Ishikawa (cell line): ENCODE data around the gene TMC2.

Experiments used
- CEBPB ChIP-seq: IDR thresholded peaks from 2 replicates; pipeline ENCODE4 v1.6.1; 2012
- CREB1 ChIP-seq: IDR thresholded peaks from 2 replicates; pipeline ENCODE4 v1.6.1; 2012; ENCODE audit warnings: low read depth
- EGR1 ChIP-seq: IDR thresholded peaks from 2 replicates; pipeline ENCODE4 v1.6.1; 2012
- EP300 ChIP-seq: IDR thresholded peaks from 2 replicates; pipeline ENCODE4 v1.6.1; 2012; ENCODE audit warnings: borderline replicate concordance
- MAX ChIP-seq: IDR thresholded peaks from 2 replicates; pipeline ENCODE4 v1.6.1; 2012
- NFIC ChIP-seq: IDR thresholded peaks from 2 replicates; pipeline ENCODE4 v1.6.1; 2012
- RAD21 ChIP-seq: IDR thresholded peaks from 2 replicates; pipeline ENCODE4 v1.6.1; 2012; ENCODE audit warnings: low read depth
- TAF1 ChIP-seq: IDR thresholded peaks from 2 replicates; pipeline ENCODE4 v1.6.1; 2012; ENCODE audit warnings: low read depth, mild to moderate bottlenecking
- TCF12 ChIP-seq: IDR thresholded peaks from 2 replicates; pipeline ENCODE4 v1.6.1; 2012; ENCODE audit warnings: low read depth
- TEAD4 ChIP-seq: IDR thresholded peaks from 2 replicates; pipeline ENCODE4 v1.6.1; 2012
- USF1 ChIP-seq: IDR thresholded peaks from 2 replicates; pipeline ENCODE4 v1.6.1; 2012
- YY1 ChIP-seq: IDR thresholded peaks from 2 replicates; pipeline ENCODE4 v1.6.1; 2012; ENCODE audit warnings: low read depth
- ZBTB7A ChIP-seq: IDR thresholded peaks from 2 replicates; pipeline ENCODE4 v1.6.1; 2012; ENCODE audit warnings: low read depth
- TF ChIP-seq, protein P1 (sequence below): IDR thresholded peaks from 2 replicates; pipeline ENCODE4 v1.6.1; 2012; ENCODE audit warnings: low read depth, mild to moderate bottlenecking

GRCh38 chr20:2536560-2536986 is at the start of gene TMC2:
- TF ChIP-seq MAX, result no peak
- TF ChIP-seq EGR1, result no peak
- TF ChIP-seq EP300, result no peak
- TF ChIP-seq RAD21, result no peak
- TF ChIP-seq TAF1, result no peak
- TF ChIP-seq TEAD4, result no peak
- no peak for TF ChIP-seq YY1
- TF ChIP-seq, protein P1, sequence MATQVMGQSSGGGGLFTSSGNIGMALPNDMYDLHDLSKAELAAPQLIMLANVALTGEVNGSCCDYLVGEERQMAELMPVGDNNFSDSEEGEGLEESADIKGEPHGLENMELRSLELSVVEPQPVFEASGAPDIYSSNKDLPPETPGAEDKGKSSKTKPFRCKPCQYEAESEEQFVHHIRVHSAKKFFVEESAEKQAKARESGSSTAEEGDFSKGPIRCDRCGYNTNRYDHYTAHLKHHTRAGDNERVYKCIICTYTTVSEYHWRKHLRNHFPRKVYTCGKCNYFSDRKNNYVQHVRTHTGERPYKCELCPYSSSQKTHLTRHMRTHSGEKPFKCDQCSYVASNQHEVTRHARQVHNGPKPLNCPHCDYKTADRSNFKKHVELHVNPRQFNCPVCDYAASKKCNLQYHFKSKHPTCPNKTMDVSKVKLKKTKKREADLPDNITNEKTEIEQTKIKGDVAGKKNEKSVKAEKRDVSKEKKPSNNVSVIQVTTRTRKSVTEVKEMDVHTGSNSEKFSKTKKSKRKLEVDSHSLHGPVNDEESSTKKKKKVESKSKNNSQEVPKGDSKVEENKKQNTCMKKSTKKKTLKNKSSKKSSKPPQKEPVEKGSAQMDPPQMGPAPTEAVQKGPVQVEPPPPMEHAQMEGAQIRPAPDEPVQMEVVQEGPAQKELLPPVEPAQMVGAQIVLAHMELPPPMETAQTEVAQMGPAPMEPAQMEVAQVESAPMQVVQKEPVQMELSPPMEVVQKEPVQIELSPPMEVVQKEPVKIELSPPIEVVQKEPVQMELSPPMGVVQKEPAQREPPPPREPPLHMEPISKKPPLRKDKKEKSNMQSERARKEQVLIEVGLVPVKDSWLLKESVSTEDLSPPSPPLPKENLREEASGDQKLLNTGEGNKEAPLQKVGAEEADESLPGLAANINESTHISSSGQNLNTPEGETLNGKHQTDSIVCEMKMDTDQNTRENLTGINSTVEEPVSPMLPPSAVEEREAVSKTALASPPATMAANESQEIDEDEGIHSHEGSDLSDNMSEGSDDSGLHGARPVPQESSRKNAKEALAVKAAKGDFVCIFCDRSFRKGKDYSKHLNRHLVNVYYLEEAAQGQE, result no peak
- no peak for TF ChIP-seq NFIC
- TF ChIP-seq USF1, result no peak
- TF ChIP-seq ZBTB7A, result no peak
- TF ChIP-seq TCF12, result no peak
- no peak for TF ChIP-seq CREB1
- no peak for TF ChIP-seq CEBPB
